Transverse colon (tissue), 4 donors: ENCODE measurements around the gene LIX1. TPM values are rescaled to one million over a fixed set of nuclear protein-coding genes. Genes with fewer than 3 reads are reported as not detected.
"Not testable (repeated sequence)": the region's sequence is repeated elsewhere in the genome, so short reads cannot be mapped to it uniquely, and the experiment has no call there.

ENCODE experiments used
- DNase-seq: peaks from one replicate; pipeline ENCODE4 v3.0.0-alpha.2; 2019
- H3K27ac ChIP-seq, 4 donors: fragments of 200-600 bp; sonication (generic); 2 replicates each; pipeline ENCODE4 v1.5.1; 2016 to 2018; ENCODE audit warnings: inconsistent platforms in 4 of 4
- H3K27me3 ChIP-seq: fragments of 200-600 bp; sonication (generic); 2 replicates; pipeline ENCODE4 v1.5.1; 2017; ENCODE audit warnings: inconsistent platforms
- H3K36me3 ChIP-seq, 4 donors: fragments of 200-600 bp; sonication (generic); 2 replicates each; pipeline ENCODE4 v1.5.1; 2017 to 2019; ENCODE audit warnings: inconsistent platforms in 4 of 4
- H3K4me1 ChIP-seq, 4 donors: fragments of 200-600 bp; sonication (generic); 2 replicates each; pipeline ENCODE4 v1.5.1; 2017 to 2020; ENCODE audit warnings: inconsistent platforms in 4 of 4
- H3K4me3 ChIP-seq, 4 donors: fragments of 200-600 bp; sonication (generic); 1 replicate in 1 of 4; 2 replicates in 3 of 4; pipeline versions ENCODE4 v1.5.1 to v1.6.1; 2017 to 2019; ENCODE audit warnings: inconsistent platforms in 4 of 4
- H3K9me3 ChIP-seq, 2 donors: fragments of 200-600 bp; sonication (generic); 2 replicates each; pipeline ENCODE4 v1.5.1; 2017 to 2019; ENCODE audit warnings: inconsistent platforms in 2 of 2
- CTCF ChIP-seq, 5 experiments: fragments of 200-600 bp in 3 of 5; fragments of 450-650 bp in 2 of 5; sonication (generic) in 3 of 5; IDR thresholded peaks; 1 replicate in 2 of 5; 2 replicates in 3 of 5; pipeline ENCODE4 v1.5.1; 2016 to 2017; ENCODE audit warnings: antibody characterized with exemption in 5 of 5, inconsistent platforms in 3 of 5, mild to moderate bottlenecking in 2 of 5, moderate library complexity in 1 of 5
- EP300 ChIP-seq: sonication (generic); formaldehyde crosslinking; IDR thresholded peaks from one replicate; pipeline ENCODE4 v1.6.1; 2017; ENCODE audit warnings: antibody characterized with exemption, low read depth
- POLR2A ChIP-seq: fragments of 450-650 bp; IDR thresholded peaks from one replicate; pipeline ENCODE4 v1.6.1; 2016; ENCODE audit warnings: antibody characterized with exemption, mild to moderate bottlenecking, moderate library complexity
- POLR2AphosphoS5 ChIP-seq, 3 donors: sonication (generic); formaldehyde crosslinking; IDR thresholded peaks; one replicate each; pipeline ENCODE4 v1.6.1; 2016; ENCODE audit warnings: antibody characterized with exemption in 3 of 3
- WGBS, 2 donors: methylation state at CpG; one replicate each; pipeline ENCODE4 v1.1.5; 2018; ENCODE audit warnings: low coverage in 1 of 2; 5-methylcytosine and 5-hydroxymethylcytosine counted together
- in situ Hi-C, 4 donors: fragments of 200-750 bp; cut with MboI; loops; one replicate each; pipeline versions ENCODE4 v1.15.0 to v1.15.1; 2017; ENCODE audit warnings: low sequenced_read_pairs in 3 of 4, low pct_ligation_motif_present in 1 of 4, low pct_unique_long_range_greater_than_20kb in 1 of 4
- intact Hi-C: fragments of 100-400 bp; cut with DNase I; formaldehyde crosslinking; loops from one replicate; pipeline ENCODE4 v1.15.1; 2023; ENCODE audit warnings: low total_unique reads
- total RNA-seq, 4 donors: library from RNA; depleted of rRNA; stranded (reverse); fragments of >200 nt; gene quantifications; one replicate each; pipeline ENCODE4 v1.1.0, GENCODE V29; 2016

LIX1 gene
- total RNA-seq, 4 donors from 2014 or later: 0.16 to 0.41 TPM; not detected in 2

GRCh38 chr5:97182571-97183099 lies 40.2 kb upstream of the LIX1 start:
- H3K4me1 ChIP-seq: peaks cover 14 to 31% (median 17%) of the 10 kb centered on the region in 4 donors
- no peaks in the 10 kb centered on the region for H3K9me3 ChIP-seq
- peaks cover 0 to 18% (median 9%) of the 10 kb centered on the region in 4 donors for H3K36me3 ChIP-seq
- peak overlapping the region; percentile 67 to 83 (median 74) for H3K4me3 ChIP-seq
- no peak for DNase-seq
- H3K27me3 ChIP-seq: no peaks in the 10 kb centered on the region
- peak overlapping the region; percentile 89 to 93 (median 92) for H3K27ac ChIP-seq
- TF ChIP-seq POLR2AphosphoS5 (IDR thresholded peaks at IDR 0.05) (no peak), CTCF (IDR thresholded peaks at IDR 0.05) (no peak), POLR2A (no peak), EP300 (no peak)
- intact Hi-C loops: no loop called here
- WGBS, 2 donors: 0% methylated on average over 8 to 12 of the region's 12 CpGs
- in situ Hi-C loops: loop anchor here in 2 of 4 donors (25.0 kb wide), 2 partner anchors 1580 to 1855 kb away; partner anchors contain the start of gene RGMB (in 1 of the 2)

- no peak for DNase-seq
- H3K27ac ChIP-seq: peak overlapping the region in 2 of 4 donors; percentile 89 to 92
Observed at GRCh38 chr5:97181856-97182545, 39.6 kb upstream of the LIX1 start.

GRCh38 chr5:97179457-97179856 lies 37.0 kb upstream of the LIX1 start:
- 63 to 100% methylated on average over 1 to 3 of the region's 3 CpGs for WGBS, 2 donors
- peaks cover 14 to 28% (median 17%) of the 10 kb centered on the region in 4 donors for H3K4me1 ChIP-seq
- H3K4me3 ChIP-seq, H3K9me3 ChIP-seq, DNase-seq, intact Hi-C loops, H3K27ac ChIP-seq, H3K27me3 ChIP-seq: not testable (repeated sequence)
- peaks cover 0 to 48% (median 21%) of the 10 kb centered on the region in 4 donors for H3K36me3 ChIP-seq
- in situ Hi-C loops: loop anchor here in 2 of 4 donors (25.0 kb wide), 2 partner anchors 1583 to 1858 kb away; partner anchors contain the start of gene RGMB (in 1 of the 2)

More at GRCh38 chr5:97181856-97182545, 39.6 kb upstream of the LIX1 start:
- Histone ChIP-seq H3K9me3 (no peaks in the 10 kb centered on the region), H3K4me1 (peaks cover 14 to 31% (median 17%) of the 10 kb centered on the region in 4 donors), H3K36me3 (peaks cover 0 to 25% (median 12%) of the 10 kb centered on the region in 4 donors), H3K27me3 (no peaks in the 10 kb centered on the region), H3K4me3 (peak overlapping the region; percentile 67 to 83 (median 74))
- in situ Hi-C loops (loop anchor here in 2 of 4 donors (25.0 kb wide), 2 partner anchors 1580 to 1855 kb away; partner anchors contain the start of gene RGMB (in 1 of the 2)), intact Hi-C loops (no loop called here)
- TF ChIP-seq POLR2A (no peak), POLR2AphosphoS5 (IDR thresholded peaks at IDR 0.05) (no peak), EP300 (no peak), CTCF (IDR thresholded peaks at IDR 0.05) (no peak)
- 56 to 67% methylated on average over 4 of the region's 4 CpGs for WGBS, 2 donors

GRCh38 chr5:97172227-97172626 lies 29.8 kb upstream of the LIX1 start:
- Histone ChIP-seq H3K4me3 (no peak overlapping the region), H3K27ac (no peak overlapping the region), H3K27me3 (no peaks in the 10 kb centered on the region), H3K9me3 (no peaks in the 10 kb centered on the region), H3K4me1 (peaks cover 0 to 4% (median 0%) of the 10 kb centered on the region in 4 donors), H3K36me3 (peaks cover 0 to 72% (median 23%) of the 10 kb centered on the region in 4 donors)
- intact Hi-C loops (no loop called here), in situ Hi-C loops (loop anchor here in 3 of 4 donors (25.0 kb wide), 3 partner anchors 310 to 560 kb away; no protein-coding TSS in a partner anchor)
- TF ChIP-seq CTCF (IDR thresholded peaks at IDR 0.05) (no peak), EP300 (no peak), POLR2AphosphoS5 (IDR thresholded peaks at IDR 0.05) (no peak), POLR2A (no peak)
- DNase-seq: no peak
